ENCODE data around the gene IGBP1.
"Not testable (repeated sequence)": the region's sequence is repeated elsewhere in the genome, so short reads cannot be mapped to it uniquely, and the experiment has no call there.

DNA sequence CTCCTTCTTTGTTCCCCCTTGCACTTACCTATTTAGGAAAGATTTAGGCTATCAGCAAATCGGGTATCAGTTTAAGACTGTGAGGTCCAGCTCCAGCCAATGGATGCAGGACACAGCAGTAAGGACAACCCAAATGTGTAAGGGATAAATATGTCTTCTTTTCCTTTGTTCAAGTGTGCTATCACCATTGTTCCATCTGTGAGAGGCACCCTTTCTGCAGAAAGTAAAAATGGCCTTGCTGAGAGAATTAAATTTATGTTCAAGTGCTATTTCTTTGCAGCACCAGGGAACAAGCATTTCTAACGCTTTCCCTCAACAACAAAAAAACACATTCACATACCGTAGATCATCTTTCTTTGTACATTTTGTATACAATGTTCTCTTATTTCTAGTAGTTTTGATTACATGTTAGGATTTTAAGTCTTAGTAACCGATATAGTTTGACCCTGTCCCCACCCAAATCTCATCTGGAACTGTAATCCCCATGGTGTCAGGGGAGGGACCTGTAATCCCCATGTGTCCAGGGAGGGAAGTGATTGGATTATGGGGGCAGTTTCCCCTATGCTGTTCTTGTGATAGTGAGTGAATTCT lies 21.7 kb upstream of the IGBP1 start:
- TF ChIP-seq, protein P1, sequence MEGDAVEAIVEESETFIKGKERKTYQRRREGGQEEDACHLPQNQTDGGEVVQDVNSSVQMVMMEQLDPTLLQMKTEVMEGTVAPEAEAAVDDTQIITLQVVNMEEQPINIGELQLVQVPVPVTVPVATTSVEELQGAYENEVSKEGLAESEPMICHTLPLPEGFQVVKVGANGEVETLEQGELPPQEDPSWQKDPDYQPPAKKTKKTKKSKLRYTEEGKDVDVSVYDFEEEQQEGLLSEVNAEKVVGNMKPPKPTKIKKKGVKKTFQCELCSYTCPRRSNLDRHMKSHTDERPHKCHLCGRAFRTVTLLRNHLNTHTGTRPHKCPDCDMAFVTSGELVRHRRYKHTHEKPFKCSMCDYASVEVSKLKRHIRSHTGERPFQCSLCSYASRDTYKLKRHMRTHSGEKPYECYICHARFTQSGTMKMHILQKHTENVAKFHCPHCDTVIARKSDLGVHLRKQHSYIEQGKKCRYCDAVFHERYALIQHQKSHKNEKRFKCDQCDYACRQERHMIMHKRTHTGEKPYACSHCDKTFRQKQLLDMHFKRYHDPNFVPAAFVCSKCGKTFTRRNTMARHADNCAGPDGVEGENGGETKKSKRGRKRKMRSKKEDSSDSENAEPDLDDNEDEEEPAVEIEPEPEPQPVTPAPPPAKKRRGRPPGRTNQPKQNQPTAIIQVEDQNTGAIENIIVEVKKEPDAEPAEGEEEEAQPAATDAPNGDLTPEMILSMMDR (conservative IDR thresholded peaks at IDR 0.05; ENCODE audit: low read depth, low read length) = not testable (repeated sequence)
- TF ChIP-seq EZH2 (IDR thresholded peaks at IDR 0.05; ENCODE audit: borderline replicate concordance, low read depth, low read length, poor library complexity, severe bottlenecking) = not testable (repeated sequence)
